Hematopoietic multipotent progenitor cell treated with erythropoietin and hydrocortisone succinate and interleukin-3 and kit ligand, for 8 days (in vitro differentiated cells): ENCODE measurements around the gene LHFPL2.

Experiments used
- DNase-seq: peaks from one replicate; pipeline ENCODE4 v3.0.0-alpha.2; 2015

LHFPL2 gene

DNA sequence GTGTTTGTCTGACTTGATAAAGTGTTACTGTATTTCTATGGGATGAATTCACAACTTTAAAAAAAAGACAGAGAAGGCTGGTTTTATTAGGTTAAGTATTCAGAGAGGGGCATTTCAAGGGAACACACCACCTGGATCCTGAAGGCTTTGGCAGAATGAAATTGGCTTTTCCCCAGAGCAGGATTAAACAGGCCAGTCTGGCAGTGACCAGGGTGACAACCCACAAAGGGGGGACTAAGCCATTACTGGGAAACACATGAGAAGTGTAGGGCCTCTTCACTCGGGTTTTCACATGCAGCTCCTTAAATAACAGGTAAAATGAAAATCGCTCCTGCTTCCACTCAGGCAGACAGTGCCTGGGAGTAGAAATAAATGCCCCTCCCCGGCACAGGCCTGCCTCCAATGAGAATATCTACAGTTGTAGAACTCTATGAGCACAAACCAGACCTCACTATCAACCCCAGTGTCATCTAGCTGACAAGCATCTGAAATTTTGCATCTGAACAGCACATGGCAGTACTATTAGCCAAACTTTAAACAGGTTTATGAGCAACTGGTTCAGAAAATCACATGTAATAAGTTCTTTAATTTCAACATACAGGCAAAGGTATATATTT lies 85.8 kb downstream of the LHFPL2 start:
- DNase-seq: no peak

DNA sequence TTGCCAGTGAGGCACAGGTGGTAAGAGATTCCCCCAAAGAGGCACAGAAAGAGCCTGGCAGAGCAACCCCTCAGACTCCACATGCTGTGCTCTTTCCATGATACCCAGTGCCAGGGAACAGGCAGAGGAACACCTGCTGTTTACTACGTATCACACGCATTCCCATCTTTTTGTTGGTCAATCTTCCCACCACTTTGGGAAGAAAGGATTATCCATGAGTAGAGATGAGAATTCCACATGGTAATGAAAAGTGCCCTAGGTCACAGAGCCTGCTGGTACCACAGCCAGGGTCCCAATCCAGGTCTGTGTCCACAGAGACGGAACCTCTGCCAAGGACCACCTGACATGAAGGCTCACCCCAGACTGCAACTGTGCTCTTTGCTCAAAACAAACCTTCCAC lies 86.6 kb downstream of the LHFPL2 start:
- no peak for DNase-seq

DNA sequence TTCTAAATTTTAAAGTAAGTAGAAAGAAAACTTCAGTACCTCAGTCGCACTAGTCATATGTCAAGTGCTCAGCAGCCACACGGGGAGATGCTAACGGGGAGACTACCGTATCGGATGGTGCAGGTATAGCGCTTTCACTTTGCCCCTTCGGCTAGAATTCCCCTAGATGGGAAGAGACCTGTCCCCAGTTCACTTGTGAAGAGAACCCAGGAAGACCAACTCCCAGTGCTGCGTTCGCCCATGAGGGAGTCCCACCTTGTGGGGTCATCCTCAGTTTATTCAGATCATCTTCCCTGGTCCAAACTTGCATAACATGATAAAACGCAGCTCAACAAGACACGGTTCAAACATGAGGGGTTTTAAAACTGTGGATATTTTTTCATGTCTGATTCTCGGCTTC lies 87.3 kb downstream of the LHFPL2 start:
- DNase-seq: no peak

DNA sequence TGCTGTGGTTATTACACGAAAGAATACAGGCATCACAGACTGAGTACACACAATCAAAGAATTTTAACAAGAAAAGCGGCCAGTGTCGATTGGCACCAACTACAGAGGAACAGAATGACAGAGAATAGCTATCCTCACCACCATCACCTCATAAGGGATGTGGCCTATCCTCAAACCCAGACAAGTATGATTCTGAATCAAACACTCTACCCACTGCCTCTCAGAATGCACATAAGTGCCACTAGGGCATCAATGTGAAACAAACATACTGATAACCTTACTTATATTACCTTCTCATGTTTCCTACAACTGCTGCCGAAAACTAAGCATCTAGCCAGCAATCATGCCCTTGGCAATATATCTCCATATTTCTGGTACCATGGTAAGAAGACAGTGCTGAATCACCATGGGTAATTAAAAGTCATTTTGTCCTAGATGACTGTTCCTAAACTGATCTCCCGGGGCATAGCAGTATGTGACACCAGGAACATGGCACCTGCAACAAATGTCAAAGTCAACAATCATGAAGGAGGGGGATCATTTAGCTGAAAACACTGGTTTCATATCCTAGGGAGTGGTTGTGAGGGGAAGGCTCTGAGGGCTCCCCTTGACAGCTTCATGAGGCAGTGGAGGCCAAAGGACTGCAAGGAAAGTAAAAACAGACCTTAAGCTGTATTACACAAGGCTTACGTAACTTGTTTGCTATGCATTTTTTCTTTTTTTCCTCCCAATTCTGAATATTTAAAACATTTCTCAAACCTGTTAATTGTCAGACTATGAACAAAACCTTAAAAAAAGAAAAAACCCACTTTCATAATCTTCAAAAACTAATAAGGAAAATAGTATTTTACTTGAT lies 88.3 kb downstream of the LHFPL2 start:
- no peak for DNase-seq

DNA sequence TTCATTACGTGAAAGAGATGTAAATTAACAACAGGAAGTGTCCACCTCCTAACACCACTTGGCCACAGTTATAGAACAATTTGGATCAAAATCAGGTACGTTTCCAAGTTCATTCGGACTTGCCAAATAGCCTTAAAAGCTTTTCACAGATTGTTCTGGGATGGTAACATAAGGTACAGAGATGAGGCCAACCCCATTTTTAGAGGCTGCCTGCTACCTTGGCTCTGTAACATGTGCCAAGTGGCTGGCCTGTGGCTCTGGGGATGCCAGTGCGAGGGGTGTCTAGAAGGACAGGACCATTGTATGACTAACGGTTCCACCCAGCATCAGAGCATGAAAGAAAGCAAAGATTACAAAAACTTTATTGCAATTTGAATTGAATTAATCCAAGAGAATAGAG lies 91.0 kb downstream of the LHFPL2 start:
- no peak for DNase-seq

DNA sequence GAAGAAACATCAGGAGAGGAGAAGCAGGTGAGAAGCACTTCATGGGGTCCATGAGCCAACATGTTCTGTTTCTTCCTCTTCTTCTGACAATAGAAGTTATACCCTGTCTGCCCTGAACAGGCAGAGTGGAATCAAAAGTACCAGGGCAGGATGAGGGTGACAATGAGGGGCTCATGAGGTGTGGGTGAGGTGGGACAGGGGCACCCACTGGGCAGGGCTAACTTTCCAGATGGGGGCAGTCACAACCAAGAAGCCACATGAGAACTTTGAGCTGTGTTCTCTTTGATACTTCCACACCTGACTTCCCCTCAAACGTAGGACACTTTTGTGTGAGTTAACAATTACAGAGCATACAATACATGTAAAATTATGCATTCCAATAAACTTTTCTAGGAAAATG lies 92.7 kb downstream of the LHFPL2 start:
- no peak for DNase-seq

DNA sequence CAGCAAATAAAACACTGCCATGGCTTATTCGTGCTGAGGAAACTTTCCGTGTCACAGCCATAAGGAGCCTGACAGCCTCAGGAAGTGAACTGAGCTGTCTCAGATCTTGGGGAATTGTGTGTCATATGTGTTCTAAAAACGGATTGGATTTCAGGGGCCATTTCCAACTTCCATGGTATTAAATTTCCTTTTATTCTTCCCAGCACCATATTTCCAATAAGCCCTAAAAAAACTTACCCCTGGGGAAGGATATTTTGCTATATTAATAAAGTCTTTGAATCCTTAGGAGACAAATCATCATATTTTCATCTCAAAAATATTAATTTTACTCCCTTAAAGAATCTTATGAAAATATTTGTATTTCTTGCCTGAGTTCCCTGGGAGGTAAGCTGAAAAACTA lies 93.9 kb downstream of the LHFPL2 start:
- no peak for DNase-seq

DNA sequence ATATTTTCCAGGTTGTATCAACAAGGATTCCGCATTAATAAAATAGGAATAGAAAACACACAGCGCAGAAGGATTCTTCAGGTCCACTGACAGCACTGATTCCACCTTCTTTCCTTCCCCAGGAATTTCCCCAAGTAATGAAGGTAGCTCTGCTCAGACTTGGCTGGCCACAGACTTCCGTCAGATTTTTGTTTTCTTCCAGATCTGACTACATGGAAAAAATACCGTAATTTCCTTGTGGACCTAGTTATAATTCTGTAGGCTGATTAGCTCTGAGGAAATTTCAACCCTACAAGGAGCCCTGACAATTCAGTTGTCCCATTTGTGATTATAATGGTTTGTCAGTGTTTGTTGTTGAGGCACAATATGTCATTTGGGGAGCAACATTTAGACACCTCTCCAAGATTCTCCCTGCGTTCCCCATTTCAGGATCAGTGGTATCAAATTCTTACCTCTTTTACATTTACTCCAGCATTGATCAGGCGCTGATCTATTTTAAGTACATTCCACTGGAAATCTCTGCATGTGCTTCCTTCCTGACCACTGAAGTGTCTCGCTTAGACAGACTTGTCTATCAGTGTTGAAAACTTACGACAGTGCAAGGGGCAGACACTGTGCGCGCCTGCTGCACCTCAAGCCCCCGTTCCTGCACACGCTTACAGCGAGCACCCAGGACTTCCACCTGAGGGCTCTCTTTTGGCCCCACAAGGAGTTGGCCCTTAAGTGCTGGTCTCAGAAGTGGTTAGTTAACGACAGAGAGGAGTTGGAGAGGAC lies 94.8 kb downstream of the LHFPL2 start:
- DNase-seq: no peak

DNA sequence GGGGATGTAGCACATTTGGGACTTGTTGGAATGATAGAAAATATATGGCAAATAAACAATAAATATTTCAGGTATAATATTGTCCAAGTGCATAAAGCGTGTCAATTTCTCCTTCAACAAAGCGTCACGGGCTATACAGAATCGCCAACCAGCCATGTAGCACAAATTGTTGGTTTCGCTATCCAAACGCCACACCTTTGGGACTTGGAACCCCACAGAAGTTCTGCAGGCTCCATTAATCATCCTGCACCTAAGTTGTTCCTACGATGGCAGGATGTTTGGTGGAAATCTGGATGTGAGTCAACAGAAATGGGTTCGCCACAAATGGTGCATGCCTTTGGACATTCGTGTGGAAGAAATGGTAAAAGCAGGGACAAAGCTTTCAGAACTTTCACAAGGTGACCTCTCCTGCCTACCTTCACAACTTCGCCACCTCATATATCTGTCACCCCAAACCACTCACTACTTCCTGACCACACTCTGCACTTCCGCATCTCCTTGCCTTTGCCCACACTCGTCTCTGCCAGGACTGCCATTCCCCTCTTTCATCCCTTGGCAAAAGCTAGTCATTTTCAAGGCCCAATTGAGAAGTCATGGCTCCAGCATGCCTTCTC lies 95.7 kb downstream of the LHFPL2 start:
- DNase-seq: no peak

DNA sequence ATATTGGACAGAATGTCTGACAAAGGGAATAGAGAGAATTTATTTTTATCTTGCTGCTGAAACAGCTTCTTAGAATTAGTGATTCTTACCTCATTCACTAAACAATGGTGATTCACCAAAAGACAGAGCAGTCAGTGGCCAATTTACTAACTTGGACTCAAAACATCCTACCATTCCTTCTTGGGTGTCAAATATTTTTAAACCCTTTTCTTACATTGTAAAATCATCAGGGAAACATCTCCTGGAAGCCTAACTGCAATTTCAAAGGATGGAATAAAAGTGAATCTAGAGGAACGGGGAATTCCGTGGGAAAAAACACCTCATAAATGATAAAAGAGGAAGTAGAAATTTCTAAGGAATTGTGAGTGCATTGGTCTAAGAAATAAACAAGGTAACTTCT lies 97.7 kb downstream of the LHFPL2 start:
- no peak for DNase-seq

DNA sequence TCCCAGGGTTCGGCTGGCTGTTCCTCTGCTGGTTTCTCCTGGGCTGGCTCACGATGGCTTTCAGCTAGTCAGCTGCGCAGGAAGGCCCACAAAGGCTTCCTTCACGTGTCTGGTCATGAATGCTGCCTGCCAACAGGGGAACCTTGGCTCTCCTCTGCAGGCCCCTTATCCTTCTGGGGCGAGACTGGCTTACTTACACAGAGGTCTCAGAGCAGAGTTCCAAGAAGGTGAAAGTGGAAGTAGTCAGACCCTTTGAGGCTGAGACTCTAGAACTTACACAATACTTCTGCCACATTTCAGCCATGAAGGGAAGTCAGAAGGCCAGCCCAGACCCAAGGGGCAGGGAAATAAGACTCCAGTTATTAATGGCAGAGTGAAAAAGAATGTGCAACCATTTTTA lies 99.5 kb downstream of the LHFPL2 start:
- DNase-seq: peak; percentile 23

DNA sequence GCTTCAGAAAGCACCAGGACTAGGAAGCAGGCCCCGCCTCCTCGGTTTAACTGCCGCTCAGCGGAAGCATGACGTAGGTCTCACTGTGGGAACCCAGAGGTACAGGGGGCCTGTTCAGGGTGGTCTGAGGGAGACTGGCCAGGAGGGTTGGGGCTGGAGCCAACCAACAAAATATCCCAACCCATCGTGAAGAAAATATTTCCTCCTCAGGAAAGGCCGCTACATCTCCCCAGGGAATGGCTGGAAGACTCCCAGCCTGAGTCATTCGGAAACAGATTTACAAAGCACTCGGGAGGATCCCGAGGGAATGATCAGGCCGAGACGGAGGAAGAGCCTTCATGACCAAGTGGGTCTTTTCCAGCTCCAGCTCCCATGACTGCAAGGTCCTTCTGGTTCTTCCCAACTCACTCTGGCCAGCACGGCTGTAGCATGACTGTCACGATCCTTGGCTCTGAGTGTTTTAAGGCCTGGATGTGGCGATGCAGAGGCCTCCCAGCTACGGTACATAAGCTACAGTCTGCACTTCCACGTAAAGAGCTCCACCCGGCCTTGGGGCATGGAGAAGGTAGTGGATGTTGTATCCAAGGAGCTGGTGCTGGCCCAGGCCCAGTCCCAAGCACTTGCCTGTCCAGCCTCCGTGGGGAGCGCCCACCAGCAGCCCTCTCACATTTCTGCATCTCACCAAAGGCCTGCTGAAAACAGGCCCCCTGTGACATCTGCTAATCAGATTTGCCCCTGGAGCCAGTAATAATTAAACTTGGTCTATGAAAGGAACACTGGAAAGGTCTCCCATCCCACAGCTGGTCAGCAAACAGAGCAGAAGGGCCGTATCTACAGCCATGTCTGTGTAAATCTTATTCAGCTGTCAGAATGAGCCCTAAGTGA lies 100.6 kb downstream of the LHFPL2 start:
- DNase-seq: no peak

DNA sequence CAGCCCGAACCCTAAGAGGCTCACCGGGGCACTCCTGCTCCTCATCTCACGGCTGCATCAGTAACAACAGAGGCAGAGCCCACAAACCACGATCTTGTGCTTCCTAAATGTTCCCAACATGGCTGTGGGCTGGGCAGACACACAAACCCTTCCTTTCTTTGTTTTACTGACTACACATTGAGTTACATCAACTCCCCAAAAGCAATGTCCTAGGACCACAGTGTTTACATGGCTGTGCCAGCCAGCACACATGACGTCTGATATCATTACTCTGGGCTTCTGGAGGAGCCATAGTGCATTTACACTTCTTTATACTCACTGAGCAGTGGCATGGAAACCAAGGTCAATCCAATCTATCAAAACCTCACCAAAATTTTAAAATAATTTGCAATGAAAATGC lies 101.4 kb downstream of the LHFPL2 start:
- no peak for DNase-seq

DNA sequence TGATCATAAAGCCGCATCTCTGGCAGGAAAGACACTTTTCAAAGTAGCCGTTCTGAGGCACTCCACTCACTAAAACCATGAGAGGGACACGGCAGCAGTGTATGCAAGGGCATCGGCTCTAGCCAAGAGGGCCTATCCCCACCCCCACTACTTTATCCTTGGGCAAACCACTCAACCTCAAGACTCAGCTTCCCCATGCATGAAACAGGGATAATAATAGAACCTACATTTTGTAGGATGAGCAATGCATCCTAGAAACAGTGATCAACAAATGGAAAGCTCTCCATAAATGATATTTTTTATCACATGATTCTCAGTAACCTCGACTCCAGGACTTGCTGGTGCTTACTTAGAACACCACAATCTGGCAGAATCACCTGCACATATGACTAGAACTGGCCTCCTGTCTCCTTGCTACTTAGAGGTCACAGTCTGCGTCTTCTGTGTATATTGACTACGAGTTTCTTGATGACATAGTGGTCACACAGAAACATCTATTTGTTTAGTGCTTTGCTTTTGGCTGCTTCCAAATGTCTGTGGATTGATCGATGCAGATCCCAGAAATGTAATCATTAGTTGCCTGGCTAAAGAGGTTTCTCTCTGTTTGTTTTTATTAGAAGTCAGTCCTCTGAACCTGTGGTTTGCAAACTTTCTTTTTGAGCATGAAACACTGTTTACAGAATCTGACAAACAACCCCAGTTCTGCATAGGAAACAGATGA lies 102.1 kb downstream of the LHFPL2 start:
- DNase-seq: no peak

DNA sequence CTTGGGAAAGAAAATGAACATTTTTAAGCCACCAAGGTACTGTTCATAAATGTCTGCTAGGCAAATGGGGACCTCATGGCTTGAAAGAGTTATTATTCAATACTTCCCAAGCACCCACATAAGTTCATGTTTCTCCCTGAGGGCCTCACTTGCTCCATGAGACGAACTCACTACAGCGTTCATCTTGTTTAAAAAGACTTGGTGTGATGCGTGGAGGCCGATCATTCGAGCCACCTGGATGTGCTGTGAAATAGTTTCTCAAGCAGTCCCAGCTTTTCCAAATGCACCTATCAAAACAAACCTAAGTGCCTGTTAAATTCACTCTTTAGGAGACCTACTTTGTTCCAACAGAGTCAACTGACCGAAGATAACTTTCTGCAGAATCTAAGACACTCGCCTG lies 103.2 kb downstream of the LHFPL2 start:
- no peak for DNase-seq

DNA sequence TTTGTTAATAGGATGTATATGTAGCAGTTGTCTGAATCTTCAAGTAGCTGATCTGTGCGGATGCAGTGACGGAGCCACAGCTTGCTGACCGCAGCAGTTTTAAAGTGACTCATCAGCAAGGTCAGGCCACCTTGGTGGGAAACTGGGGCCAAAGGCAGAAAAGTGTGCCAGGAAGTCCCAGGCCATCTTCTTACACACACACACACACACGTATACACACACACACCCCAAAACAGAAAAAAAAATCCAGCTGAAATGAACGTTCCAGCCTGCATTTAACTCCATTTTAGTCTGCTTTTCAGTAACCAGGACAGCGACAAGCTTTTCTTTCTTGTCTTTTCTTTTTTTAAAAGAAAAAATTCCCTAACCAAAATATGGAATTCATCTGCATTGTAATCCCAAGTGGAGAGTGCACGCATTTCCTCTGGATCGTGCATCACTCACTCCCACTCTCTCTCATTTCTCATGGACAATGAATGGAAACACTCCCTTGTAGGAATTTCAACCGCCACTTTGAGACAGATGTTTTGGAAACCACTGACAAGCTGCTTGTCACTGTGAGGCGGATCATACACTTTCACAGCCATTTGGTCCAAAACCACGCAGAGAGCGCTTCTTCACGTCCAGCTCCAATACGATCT lies 103.9 kb downstream of the LHFPL2 start:
- no peak for DNase-seq

DNA sequence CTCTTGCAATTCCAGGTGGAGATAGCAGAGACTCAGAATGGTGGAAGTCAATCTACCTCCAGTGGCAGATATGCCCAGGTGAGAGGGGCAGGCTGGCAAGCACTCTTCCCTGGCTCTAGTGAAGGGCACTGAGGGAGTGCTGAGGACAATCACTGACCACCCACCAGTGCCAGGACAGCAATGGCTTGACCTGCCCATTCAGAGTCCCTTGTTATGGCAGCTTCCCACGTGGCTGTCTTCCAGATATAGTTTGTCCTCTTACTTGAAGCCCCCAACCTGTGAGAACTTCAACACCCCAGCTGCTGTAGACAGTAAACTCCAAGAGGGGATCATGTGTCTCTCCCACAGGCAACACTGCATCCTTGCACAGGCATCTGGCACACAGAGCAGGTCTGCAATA lies 104.7 kb downstream of the LHFPL2 start:
- no peak for DNase-seq

DNA sequence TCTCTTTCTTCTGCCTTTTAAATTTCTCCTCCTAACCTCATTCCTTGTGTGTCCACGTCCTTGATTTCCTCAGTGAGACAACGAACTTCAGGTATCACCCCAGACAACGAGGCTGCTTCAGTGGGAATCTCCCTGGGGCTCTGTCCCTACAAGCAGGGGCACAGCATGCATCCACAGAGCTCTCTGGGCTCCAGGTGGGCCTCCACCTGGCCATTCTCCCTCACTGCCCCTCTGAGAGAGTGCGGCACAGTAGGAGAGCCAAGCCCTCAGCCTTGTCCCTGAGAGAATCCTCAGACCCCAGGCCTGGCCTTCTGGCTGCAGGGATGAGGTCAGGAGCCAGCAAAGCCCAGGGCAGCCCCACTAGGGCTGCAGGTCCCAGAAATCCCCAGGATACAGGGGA lies 105.3 kb downstream of the LHFPL2 start:
- no peak for DNase-seq

DNA sequence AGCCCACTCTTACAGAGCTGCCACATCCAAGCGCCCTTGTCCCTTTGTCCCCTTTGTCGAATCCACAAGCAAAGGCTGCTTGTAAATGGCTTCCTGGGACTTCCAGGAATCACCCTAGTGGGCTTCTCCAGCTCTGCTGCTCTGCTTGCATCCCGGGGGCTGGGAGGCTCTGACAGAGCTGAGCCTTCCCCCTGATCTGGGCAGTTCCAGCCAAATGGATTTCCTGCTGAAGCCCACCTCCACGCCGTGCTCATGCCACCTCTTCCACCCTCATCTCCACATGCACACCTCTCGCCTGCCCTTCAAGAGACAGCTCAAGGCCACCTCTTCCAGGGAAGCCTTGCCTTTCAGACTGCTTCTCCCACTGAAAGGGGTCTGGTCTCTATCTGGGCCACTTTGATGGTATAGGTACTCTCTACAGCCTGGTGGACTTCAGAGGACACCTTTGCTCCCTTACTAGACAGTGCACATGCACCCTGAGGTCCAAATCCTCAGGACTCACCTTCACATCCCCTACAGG lies 106.2 kb downstream of the LHFPL2 start:
- no peak for DNase-seq

DNA sequence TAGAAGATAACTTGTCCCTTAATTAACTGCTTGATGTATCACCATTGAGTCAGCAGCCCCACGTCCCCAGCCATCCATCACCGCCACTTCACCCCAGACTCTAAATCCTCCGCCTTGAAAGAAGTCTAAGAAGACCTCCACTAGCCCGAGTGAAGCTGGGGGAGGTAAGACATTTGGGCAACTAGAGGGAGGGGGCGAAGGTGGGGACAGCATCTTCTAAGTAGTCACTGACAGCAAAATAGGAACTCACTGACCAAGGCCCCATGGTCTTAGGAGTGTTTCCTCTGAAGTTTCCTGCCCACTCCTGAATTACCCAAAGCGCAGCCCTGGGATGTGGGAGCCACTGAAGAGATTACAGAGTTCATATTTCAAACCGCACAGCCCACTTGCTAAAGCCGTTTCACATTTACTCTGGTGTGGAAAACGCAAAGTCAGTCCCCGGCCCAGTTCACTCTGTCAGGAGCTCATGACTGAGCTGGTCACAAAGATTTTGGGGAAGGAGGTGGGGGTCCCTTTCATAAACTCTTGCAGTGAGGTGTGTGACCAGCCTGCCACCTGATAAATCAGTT lies 107.4 kb downstream of the LHFPL2 start:
- DNase-seq: no peak
